Measurements from ENCODE around the gene NHSL2. TPM values are rescaled to one million over a fixed set of nuclear protein-coding genes. Genes with fewer than 3 reads are reported as not detected.

Gene NHSL2
- total and polyA plus RNA-seq, 8 donors, result 7.0 to 15.3 (median 9.5) TPM

DNA sequence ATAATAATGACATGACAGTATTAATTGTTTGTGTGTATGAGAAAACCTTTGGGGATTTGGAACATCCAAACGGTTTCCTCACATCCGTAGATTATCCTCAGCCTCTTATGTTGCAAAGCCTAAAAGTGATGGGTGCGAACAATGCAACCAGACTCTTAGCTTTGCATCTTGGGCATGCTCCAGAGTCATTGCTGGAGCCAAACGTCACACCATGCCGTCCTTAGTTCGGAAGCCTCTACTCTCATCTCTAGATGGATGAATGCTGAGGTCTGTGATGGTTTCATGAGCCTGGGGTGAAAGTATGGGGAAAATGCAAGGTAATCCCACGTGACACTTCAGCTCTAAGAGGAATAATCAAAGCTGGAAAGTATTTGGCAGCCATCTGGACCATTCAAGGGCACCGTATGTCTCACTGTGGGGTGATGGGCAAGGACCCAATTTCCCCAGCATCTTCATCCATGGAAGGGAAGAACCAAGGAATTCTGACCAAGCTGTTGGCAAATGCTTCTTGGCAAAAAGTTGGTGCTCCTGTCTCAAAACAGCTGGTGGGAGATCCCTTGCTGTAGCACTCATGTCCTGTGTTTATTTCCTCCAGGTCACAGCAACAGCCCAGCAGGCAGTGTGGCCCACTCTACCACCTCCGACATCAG lies 227.3 kb downstream of the NHSL2 start:
- intact Hi-C loops (cut with DNase I), result no loop called here
- H3K36me3 ChIP-seq, result peaks cover 0 to 24% of the 10 kb centered on the region in 2 donors

DNA sequence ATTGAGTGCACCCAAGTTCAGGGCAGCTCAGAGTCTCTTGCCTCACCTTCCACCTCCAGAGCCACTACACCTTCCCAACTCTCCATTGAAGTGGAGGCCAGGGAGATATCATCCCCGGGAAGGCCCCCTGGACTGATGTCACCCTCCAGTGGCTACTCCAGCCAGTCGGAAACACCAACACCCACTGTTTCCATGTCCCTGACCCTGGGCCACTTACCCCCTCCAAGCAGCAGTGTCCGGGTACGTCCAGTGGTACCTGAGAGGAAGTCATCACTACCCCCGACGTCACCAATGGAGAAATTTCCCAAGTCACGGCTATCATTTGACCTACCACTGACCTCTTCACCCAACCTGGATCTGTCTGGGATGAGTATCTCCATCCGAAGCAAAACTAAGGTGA lies 228.9 kb downstream of the NHSL2 start:
- DNase-seq (no peak), ATAC-seq (no peak)
- intact Hi-C loops (cut with DNase I), result no loop called here
- Histone ChIP-seq H3K27me3 (no peaks in the 10 kb centered on the region), H3K4me3 (no peak overlapping the region), H3K4me1 (no peaks in the 10 kb centered on the region), H3K27ac (no peak overlapping the region), H3K36me3 (peaks cover 0 to 24% of the 10 kb centered on the region in 2 donors), H3K9me3 (no peaks in the 10 kb centered on the region)
- TF ChIP-seq, protein P1, sequence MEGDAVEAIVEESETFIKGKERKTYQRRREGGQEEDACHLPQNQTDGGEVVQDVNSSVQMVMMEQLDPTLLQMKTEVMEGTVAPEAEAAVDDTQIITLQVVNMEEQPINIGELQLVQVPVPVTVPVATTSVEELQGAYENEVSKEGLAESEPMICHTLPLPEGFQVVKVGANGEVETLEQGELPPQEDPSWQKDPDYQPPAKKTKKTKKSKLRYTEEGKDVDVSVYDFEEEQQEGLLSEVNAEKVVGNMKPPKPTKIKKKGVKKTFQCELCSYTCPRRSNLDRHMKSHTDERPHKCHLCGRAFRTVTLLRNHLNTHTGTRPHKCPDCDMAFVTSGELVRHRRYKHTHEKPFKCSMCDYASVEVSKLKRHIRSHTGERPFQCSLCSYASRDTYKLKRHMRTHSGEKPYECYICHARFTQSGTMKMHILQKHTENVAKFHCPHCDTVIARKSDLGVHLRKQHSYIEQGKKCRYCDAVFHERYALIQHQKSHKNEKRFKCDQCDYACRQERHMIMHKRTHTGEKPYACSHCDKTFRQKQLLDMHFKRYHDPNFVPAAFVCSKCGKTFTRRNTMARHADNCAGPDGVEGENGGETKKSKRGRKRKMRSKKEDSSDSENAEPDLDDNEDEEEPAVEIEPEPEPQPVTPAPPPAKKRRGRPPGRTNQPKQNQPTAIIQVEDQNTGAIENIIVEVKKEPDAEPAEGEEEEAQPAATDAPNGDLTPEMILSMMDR (IDR thresholded peaks at IDR 0.05), result no peak

More for the DNA sequence above, 227.3 kb downstream of the NHSL2 start:
- Histone ChIP-seq H3K4me1 (no peaks in the 10 kb centered on the region), H3K4me3 (no peak overlapping the region), H3K9me3 (no peaks in the 10 kb centered on the region), H3K27ac (no peak overlapping the region), H3K27me3 (no peaks in the 10 kb centered on the region)
- DNase-seq (no peak), ATAC-seq (no peak)
- TF ChIP-seq, protein P1 (IDR thresholded peaks at IDR 0.05), result no peak

DNA sequence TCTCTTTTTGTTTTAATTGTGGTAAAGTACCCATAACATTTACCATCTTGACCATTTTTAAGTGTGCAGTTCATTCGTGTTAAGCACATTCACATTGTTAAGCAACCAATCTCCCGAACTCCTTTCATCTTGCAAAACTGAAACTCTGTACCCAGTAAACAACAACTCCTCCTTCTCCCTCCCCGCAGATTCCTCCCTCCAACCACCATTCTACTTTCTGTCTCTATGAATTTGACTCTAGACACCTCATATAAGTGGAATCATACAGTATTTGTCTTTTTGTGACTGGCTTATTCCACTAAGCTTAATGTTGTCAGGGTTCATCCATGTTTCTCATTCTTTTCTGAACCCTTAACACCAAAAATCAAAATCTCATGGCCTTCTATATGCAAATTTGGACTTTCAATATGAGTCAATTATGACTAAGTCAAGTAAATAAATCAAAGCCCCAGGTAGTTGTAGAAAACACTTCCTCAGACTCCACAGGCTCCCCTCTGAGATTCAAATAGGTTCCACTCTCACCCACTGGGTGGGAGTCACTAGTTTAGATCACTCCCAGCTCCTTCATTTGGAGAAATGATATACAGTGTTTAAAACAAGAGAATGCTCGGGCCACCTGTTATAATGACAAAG lies 230.8 kb downstream of the NHSL2 start:
- H3K27me3 ChIP-seq, result no peaks in the 10 kb centered on the region
- DNase-seq (no peak), ATAC-seq (no peak)
- peaks cover 0 to 24% of the 10 kb centered on the region in 2 donors for H3K36me3 ChIP-seq
- H3K27ac ChIP-seq, result no peak overlapping the region
- H3K4me1 ChIP-seq, result no peaks in the 10 kb centered on the region
- H3K9me3 ChIP-seq, result no peaks in the 10 kb centered on the region
- TF ChIP-seq, protein P1 (IDR thresholded peaks at IDR 0.05), result no peak
- intact Hi-C loops (cut with DNase I), result no loop called here
- H3K4me3 ChIP-seq, result no peak overlapping the region

DNA sequence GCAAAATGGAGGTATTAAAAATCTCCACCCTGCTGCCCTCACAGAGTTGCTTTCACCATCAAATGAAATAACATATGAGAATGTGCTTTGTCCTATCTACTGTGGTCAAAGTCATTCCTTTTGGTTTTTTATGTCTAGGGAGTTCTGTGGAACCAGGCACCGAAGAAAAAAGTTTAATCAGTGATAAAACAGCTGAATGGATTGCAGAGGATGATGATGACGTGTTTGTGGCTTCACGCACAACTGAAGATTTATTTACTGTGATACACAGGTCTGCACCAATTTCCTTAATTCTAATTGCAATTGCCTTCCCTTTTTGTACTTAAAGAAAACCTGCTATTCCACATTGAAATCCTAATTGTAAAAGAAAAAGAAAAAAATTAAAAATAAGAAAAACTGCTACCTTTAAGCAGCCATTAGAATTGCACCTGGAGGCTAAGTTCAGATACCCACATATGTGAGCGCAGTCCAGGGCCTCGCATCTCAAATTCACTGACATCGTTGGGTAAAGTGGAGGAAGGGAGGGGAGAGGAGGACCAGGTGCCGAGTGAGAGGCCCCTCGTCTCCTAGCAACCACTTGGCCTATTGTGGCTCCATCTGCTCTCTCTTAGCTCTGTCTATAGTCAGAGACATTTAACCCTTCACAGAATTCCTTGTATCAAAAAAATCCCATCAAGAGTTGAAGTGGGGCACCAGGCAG lies 231.6 kb downstream of the NHSL2 start:
- DNase-seq (no peak), ATAC-seq (no peak)
- Histone ChIP-seq H3K27ac (no peak overlapping the region), H3K4me1 (no peaks in the 10 kb centered on the region), H3K27me3 (no peaks in the 10 kb centered on the region), H3K9me3 (no peaks in the 10 kb centered on the region), H3K4me3 (no peak overlapping the region), H3K36me3 (peaks cover 0 to 24% of the 10 kb centered on the region in 2 donors)
- TF ChIP-seq, protein P1 (IDR thresholded peaks at IDR 0.05), result no peak
- intact Hi-C loops (cut with DNase I), result no loop called here

All from left lung (tissue), 10 donors.